HepG2 (cell line): Measurements from ENCODE around the gene PPOX. TPM values are rescaled to one million over a fixed set of nuclear protein-coding genes. Genes with fewer than 3 reads are reported as not detected.
A peak's percentile ranks its signal among the peaks of the same experiment; 100 is the strongest.

ENCODE experiments used
- ATAC-seq: fragments of 200-7000 bp; cut with Tn5 transposase; 3 replicates; pipeline ENCODE4 v1.9.1; 2020; ENCODE audit warnings: mild to moderate bottlenecking, moderate library complexity
- BruUV-seq: library from RNA; stranded (reverse); fragments of 400-500 nt; replicated peaks from 2 replicates; lab custom pipeline; 2021; lab: Mats Ljungman, UMichigan
- CTCF ChIA-PET: fragments of 300-600 bp; formaldehyde crosslinking; extraction: SDS; loops from one replicate; lab custom pipeline; 2021; ENCODE audit warnings: low total read pairs, inconsistent platforms, low intra/inter-chr PET ratio; lab: Yijun Ruan, JAX
- POLR2A ChIA-PET: fragments of 350-600 bp; sonication (Branson Sonifier 250); formaldehyde crosslinking; loops from one replicate; lab custom pipeline; 2020; ENCODE audit warnings: antibody characterized with exemption, inconsistent platforms; lab: Yijun Ruan, JAX
- DNase-seq: peaks from one replicate; pipeline ENCODE4 v3.0.0-alpha.2; 2015; ENCODE audit warnings: low spot score
- FAIRE-seq: peaks from 3 replicates; lab custom pipeline; 2011; peaks lifted over from hg19 to GRCh38; lab: Jason Lieb, UNC
- H2AFZ ChIP-seq: one replicate; pipeline ENCODE4 v1.6.1; 2011; ENCODE audit warnings: low read length, inconsistent platforms
- H3K27ac ChIP-seq: fragments of 300-600 bp; 3 replicates; pipeline ENCODE4 v1.8.0; 2011; ENCODE audit warnings: mixed run types, mild to moderate bottlenecking, mixed read lengths, low read length, inconsistent platforms; ENCODE audit not compliant: insufficient read depth; ENCODE audit errors: extremely low read length
- H3K27me3 ChIP-seq, 2 experiments: fragments of 200-600 bp in 1 of 2; 2 replicates in 1 of 2; 3 replicates in 1 of 2; pipeline versions ENCODE4 v1.6.0 to v1.8.0; 2011; ENCODE audit warnings: low read length in 2 of 2, mild to moderate bottlenecking in 2 of 2, moderate library complexity in 2 of 2, inconsistent platforms in 1 of 2; ENCODE audit not compliant: insufficient read depth in 2 of 2, control insufficient read depth in 1 of 2
- H3K36me3 ChIP-seq, 2 experiments: fragments of 200-600 bp in 1 of 2; replicated peaks in 1 of 2; 2 replicates in 1 of 2; 3 replicates in 1 of 2; pipeline versions ENCODE4 v1.5.1 to v1.8.0; 2011; ENCODE audit warnings: low read length in 2 of 2, inconsistent platforms in 1 of 2; ENCODE audit not compliant: insufficient read depth in 2 of 2, control insufficient read depth in 1 of 2
- H3K4me1 ChIP-seq: 2 replicates; pipeline ENCODE4 v1.5.1; 2012; ENCODE audit warnings: low read length, inconsistent platforms; ENCODE audit not compliant: insufficient read depth
- H3K4me2 ChIP-seq: 2 replicates; pipeline ENCODE4 v1.6.0; 2011; ENCODE audit warnings: low read depth, low read length, inconsistent platforms
- H3K4me3 ChIP-seq, 3 experiments: fragments of 200-600 bp in 1 of 3; sonication (generic), shearing (Covaris generic) in 1 of 3; replicated peaks in 1 of 3; 2 replicates each; pipeline ENCODE4 v1.5.1; 2011 to 2016; ENCODE audit warnings: low read length in 3 of 3, inconsistent platforms in 2 of 3, low read depth in 2 of 3, mild to moderate bottlenecking in 2 of 3, control low read depth in 1 of 3, mixed read lengths in 1 of 3; ENCODE audit not compliant: insufficient read depth in 1 of 3
- H3K79me2 ChIP-seq: one replicate; pipeline ENCODE4 v1.6.1; 2011; ENCODE audit warnings: low read length, inconsistent platforms; ENCODE audit not compliant: insufficient read depth
- H3K9ac ChIP-seq: 2 replicates; pipeline ENCODE4 v1.6.0; 2011; ENCODE audit warnings: mild to moderate bottlenecking, low read depth, low read length, inconsistent platforms; ENCODE audit not compliant: insufficient read depth
- H3K9me3 ChIP-seq: 2 replicates; pipeline ENCODE4 v1.5.1; 2012; ENCODE audit warnings: mild to moderate bottlenecking, low read length
- H4K20me1 ChIP-seq: 2 replicates; pipeline ENCODE4 v1.6.0; 2011; ENCODE audit warnings: inconsistent platforms, mild to moderate bottlenecking, low read length, moderate library complexity; ENCODE audit not compliant: insufficient read depth
- CEBPZ ChIP-seq: IDR thresholded peaks from 2 replicates; pipeline ENCODE4 v1.6.1; 2012; ENCODE audit warnings: low read length, improper control_type of control experiment
- CHCHD3 ChIP-seq: sonication (generic); formaldehyde crosslinking; IDR thresholded peaks from 2 replicates; pipeline ENCODE4 v1.8.0; 2022; ENCODE audit warnings: mild to moderate bottlenecking, missing genetic modification reagents, moderate library complexity
- ELF4 ChIP-seq: sonication (generic); formaldehyde crosslinking; IDR thresholded peaks from 2 replicates; pipeline ENCODE4 v1.5.0; 2020; ENCODE audit warnings: missing genetic modification reagents, mild to moderate bottlenecking, moderate library complexity, borderline replicate concordance
- GRHL1 ChIP-seq: sonication (generic); formaldehyde crosslinking; conservative IDR thresholded peaks from 2 replicates; pipeline ENCODE4 v1.8.0; 2022; ENCODE audit warnings: missing genetic modification reagents
- IKZF1 ChIP-seq: fragments of 450-650 bp; IDR thresholded peaks from 2 replicates; pipeline ENCODE4 v1.7.1; 2016
- NCOA2 ChIP-seq: sonication (generic); formaldehyde crosslinking; IDR thresholded peaks from 2 replicates; pipeline ENCODE4 v1.8.0; 2022; ENCODE audit warnings: inconsistent platforms
- RBFOX2 ChIP-seq: fragments of 200-400 bp; formaldehyde crosslinking; IDR thresholded peaks from 2 replicates; pipeline ENCODE4 v1.6.1; 2017; ENCODE audit warnings: low read depth, mild to moderate bottlenecking, low read length
- RELA ChIP-seq: sonication (generic); formaldehyde crosslinking; IDR thresholded peaks from 2 replicates; pipeline ENCODE4 v1.4.0; 2020; ENCODE audit warnings: missing genetic modification reagents
- TIGD3 ChIP-seq: sonication (generic); formaldehyde crosslinking; IDR thresholded peaks from 2 replicates; pipeline ENCODE4 v1.5.1; 2020; ENCODE audit warnings: mild to moderate bottlenecking, missing genetic modification reagents, borderline replicate concordance
- ZFY ChIP-seq: sonication (generic); formaldehyde crosslinking; IDR thresholded peaks from 2 replicates; pipeline ENCODE4 v1.4.0; 2020; ENCODE audit warnings: missing genetic modification reagents
- ZNF33A ChIP-seq: sonication (generic); formaldehyde crosslinking; IDR thresholded peaks from 2 replicates; pipeline ENCODE4 v1.5.1; 2020; ENCODE audit warnings: missing genetic modification reagents, mild to moderate bottlenecking, moderate library complexity, borderline replicate concordance
- WGBS: methylation state at CpG from one replicate; pipeline ENCODE4 v1.1.6; 2017; ENCODE audit warnings: low lambda C conversion rate; 5-methylcytosine and 5-hydroxymethylcytosine counted together
- in situ Hi-C: cut with HindIII; loops from 2 replicates; pipeline ENCODE4 v1.10.0; 2017; ENCODE audit warnings: low pct_unique_long_range_greater_than_20kb; ENCODE audit not compliant: extremely low pct_ligation_motif_present
- intact Hi-C: fragments of 100-400 bp; cut with micrococcal nuclease; formaldehyde crosslinking; loops from one replicate; pipeline ENCODE4 v1.10.0; 2022; ENCODE audit not compliant: unreplicated experiment
- polyA plus RNA-seq, 8 experiments: library from polyadenylated mRNA; depleted of rRNA in 3 of 8; stranded (reverse) in 7 of 8; unstranded in 1 of 8; fragments of >200 nt; fragmentation: Illumina TruSeq in 4 of 8; extraction: Trizol in 4 of 8; gene quantifications; 2 replicates each; pipeline versions ENCODE4 v1.2.1 to v1.2.3, GENCODE V29; 2011 to 2016; ENCODE audit warnings: low read depth in 4 of 8, missing spikeins in 1 of 8, mixed read lengths in 1 of 8; ENCODE audit not compliant: insufficient read depth in 1 of 8
- total RNA-seq, 5 experiments: library from RNA; depleted of rRNA; stranded (reverse); fragments of >200 nt; fragmentation: Illumina TruSeq; extraction: Trizol; gene quantifications; 2 replicates each; pipeline ENCODE4 v1.2.3, GENCODE V29; 2016; ENCODE audit warnings: low read depth in 1 of 5

The PPOX gene
- total and polyA plus RNA-seq, 2 of the 13 experiments (the other 11 are each of a cell fraction or from before 2014, with no cell fraction given), result 15.5 to 27.7 TPM

GRCh38 chr1:161187311-161187710, 21.1 kb downstream of the PPOX start:
- intact Hi-C loops, result no loop called here
- POLR2A ChIA-PET, result no interaction called here
- ATAC-seq, result peak; percentile 35; the same call in 1 of the 3 replicates

GRCh38 chr1:161188381-161188780, 22.2 kb downstream of the PPOX start:
- no peaks in the 10 kb centered on the region for H3K9me3 ChIP-seq
- no TSS peak for BruUV-seq
- ChIA-PET POLR2A (no interaction called here), CTCF (no interaction called here)
- no peak for ATAC-seq
- no peak overlapping the region for H3K4me2 ChIP-seq
- no peak for DNase-seq
- H2AFZ ChIP-seq, result no peak overlapping the region
- no peak for FAIRE-seq
- WGBS, result 74% methylated on average over 6 of the region's 6 CpGs
- intact Hi-C loops, result no loop called here
- no peaks in the 10 kb centered on the region for H3K27me3 ChIP-seq
- H3K36me3 ChIP-seq, result no peaks in the 10 kb centered on the region; a peak in 1 of 5 replicates
- no peaks in the 10 kb centered on the region for H3K79me2 ChIP-seq
- H3K27ac ChIP-seq, result no peak overlapping the region
- H4K20me1 ChIP-seq, result no peaks in the 10 kb centered on the region
- no peak overlapping the region for H3K4me3 ChIP-seq
- in situ Hi-C loops, result no loop called here
- no peak overlapping the region for H3K9ac ChIP-seq
- peaks cover 19% of the 10 kb centered on the region for H3K4me1 ChIP-seq
- TF ChIP-seq GRHL1 (CRISPR knock-in tag) (no peak), RBFOX2 (no peak), ZFY (CRISPR knock-in tag) (no peak), CHCHD3 (CRISPR knock-in tag) (no peak), TIGD3 (no peak), IKZF1 (no peak), ZNF33A (CRISPR knock-in tag) (no peak), CEBPZ (no peak), ELF4 (CRISPR knock-in tag) (no peak), RELA (CRISPR knock-in tag) (no peak), NCOA2 (CRISPR knock-in tag) (no peak)

More at GRCh38 chr1:161187311-161187710, 21.1 kb downstream of the PPOX start:
- WGBS, result 35% methylated on average over 3 of the region's 3 CpGs
- Histone ChIP-seq H4K20me1 (no peaks in the 10 kb centered on the region), H3K27ac (no peak overlapping the region), H3K4me3 (no peak overlapping the region), H3K4me2 (no peak overlapping the region), H3K9ac (no peak overlapping the region), H3K79me2 (no peaks in the 10 kb centered on the region), H3K27me3 (no peaks in the 10 kb centered on the region), H3K9me3 (no peaks in the 10 kb centered on the region), H2AFZ (no peak overlapping the region), H3K4me1 (peaks cover 9% of the 10 kb centered on the region), H3K36me3 (no peaks in the 10 kb centered on the region; a peak in 1 of 5 replicates)
- BruUV-seq, result no TSS peak
- FAIRE-seq (no peak), DNase-seq (no peak)
- in situ Hi-C loops, result no loop called here
- CTCF ChIA-PET, result no interaction called here
- TF ChIP-seq ZFY (CRISPR knock-in tag), result no peak
